HL-60 (cell line): ENCODE data around the gene NOTCH2.

ENCODE experiments used
- DNase-seq, 2 experiments: peaks; one replicate each; pipeline ENCODE4 v3.0.0-alpha.2; 2010 to 2020; ENCODE audit warnings: low read depth in 1 of 2, low spot score in 1 of 2
- H3K27ac ChIP-seq: fragments of 250-450 bp; sonication (Bioruptor Pico); replicated peaks from 2 replicates; pipeline ENCODE4 v1.5.1; 2020; ENCODE audit warnings: mild to moderate bottlenecking, moderate library complexity
- H3K27me3 ChIP-seq: fragments of 250-450 bp; sonication (Bioruptor Pico); 2 replicates; pipeline ENCODE4 v1.5.1; 2021; ENCODE audit warnings: mild to moderate bottlenecking, moderate library complexity; ENCODE audit not compliant: insufficient read depth, poor library complexity, severe bottlenecking
- H3K4me3 ChIP-seq: replicated peaks from 2 replicates; pipeline ENCODE4 v1.5.1; 2011; ENCODE audit warnings: mild to moderate bottlenecking, control low read depth, low read length; ENCODE audit not compliant: insufficient read depth
- CTCF ChIP-seq: IDR thresholded peaks from one replicate; pipeline ENCODE4 v1.5.1; 2011; ENCODE audit warnings: low read length, control low read depth, inconsistent platforms; ENCODE audit not compliant: insufficient read depth
- GABPA ChIP-seq: IDR thresholded peaks from 2 replicates; pipeline ENCODE4 v1.6.1; 2012; ENCODE audit warnings: low read depth
- POLR2AphosphoS5 ChIP-seq: IDR thresholded peaks from 2 replicates; pipeline ENCODE4 v1.6.1; 2012; ENCODE audit warnings: low read depth
- SPI1 ChIP-seq: IDR thresholded peaks from 2 replicates; pipeline ENCODE4 v1.6.1; 2012; ENCODE audit warnings: low read depth, mild to moderate bottlenecking, borderline replicate concordance
- TF ChIP-seq, protein P1 (sequence below): IDR thresholded peaks from 2 replicates; pipeline ENCODE4 v1.6.1; 2012; ENCODE audit warnings: low read depth; ENCODE audit not compliant: insufficient replicate concordance

Gene NOTCH2

GRCh38 chr1:119911775-119912174 lies 157.7 kb downstream of the NOTCH2 start:
- no peak overlapping the region for H3K4me3 ChIP-seq
- DNase-seq = no peak
- no peak overlapping the region for H3K27ac ChIP-seq
- H3K27me3 ChIP-seq = no peaks in the 10 kb centered on the region
- TF ChIP-seq GABPA (no peak), SPI1 (no peak), POLR2AphosphoS5 (no peak), CTCF (no peak)
- TF ChIP-seq, protein P1, sequence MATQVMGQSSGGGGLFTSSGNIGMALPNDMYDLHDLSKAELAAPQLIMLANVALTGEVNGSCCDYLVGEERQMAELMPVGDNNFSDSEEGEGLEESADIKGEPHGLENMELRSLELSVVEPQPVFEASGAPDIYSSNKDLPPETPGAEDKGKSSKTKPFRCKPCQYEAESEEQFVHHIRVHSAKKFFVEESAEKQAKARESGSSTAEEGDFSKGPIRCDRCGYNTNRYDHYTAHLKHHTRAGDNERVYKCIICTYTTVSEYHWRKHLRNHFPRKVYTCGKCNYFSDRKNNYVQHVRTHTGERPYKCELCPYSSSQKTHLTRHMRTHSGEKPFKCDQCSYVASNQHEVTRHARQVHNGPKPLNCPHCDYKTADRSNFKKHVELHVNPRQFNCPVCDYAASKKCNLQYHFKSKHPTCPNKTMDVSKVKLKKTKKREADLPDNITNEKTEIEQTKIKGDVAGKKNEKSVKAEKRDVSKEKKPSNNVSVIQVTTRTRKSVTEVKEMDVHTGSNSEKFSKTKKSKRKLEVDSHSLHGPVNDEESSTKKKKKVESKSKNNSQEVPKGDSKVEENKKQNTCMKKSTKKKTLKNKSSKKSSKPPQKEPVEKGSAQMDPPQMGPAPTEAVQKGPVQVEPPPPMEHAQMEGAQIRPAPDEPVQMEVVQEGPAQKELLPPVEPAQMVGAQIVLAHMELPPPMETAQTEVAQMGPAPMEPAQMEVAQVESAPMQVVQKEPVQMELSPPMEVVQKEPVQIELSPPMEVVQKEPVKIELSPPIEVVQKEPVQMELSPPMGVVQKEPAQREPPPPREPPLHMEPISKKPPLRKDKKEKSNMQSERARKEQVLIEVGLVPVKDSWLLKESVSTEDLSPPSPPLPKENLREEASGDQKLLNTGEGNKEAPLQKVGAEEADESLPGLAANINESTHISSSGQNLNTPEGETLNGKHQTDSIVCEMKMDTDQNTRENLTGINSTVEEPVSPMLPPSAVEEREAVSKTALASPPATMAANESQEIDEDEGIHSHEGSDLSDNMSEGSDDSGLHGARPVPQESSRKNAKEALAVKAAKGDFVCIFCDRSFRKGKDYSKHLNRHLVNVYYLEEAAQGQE = no peak

DNA sequence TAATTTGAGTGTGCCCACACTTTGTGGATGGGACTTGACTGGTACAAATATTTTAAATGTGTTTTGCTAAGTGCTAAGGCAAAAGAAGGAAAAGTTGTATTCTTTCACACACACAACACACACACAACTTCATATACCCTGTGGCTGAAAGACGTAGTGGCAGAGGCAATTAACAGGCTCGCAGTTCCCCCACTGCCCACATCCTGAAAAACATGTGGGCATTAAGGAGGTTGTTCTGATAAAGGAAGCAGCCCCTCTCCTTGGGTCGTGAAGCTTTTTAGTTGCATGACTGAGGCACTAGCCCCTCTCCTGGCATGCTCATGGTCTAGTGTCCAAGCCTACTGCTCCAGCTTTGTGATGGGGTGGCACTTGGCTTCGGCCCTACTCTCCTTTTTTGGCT lies 158.8 kb downstream of the NOTCH2 start:
- TF ChIP-seq CTCF (no peak), POLR2AphosphoS5 (no peak), SPI1 (no peak), GABPA (no peak)
- TF ChIP-seq, protein P1 = no peak
- no peak overlapping the region for H3K27ac ChIP-seq

DNA sequence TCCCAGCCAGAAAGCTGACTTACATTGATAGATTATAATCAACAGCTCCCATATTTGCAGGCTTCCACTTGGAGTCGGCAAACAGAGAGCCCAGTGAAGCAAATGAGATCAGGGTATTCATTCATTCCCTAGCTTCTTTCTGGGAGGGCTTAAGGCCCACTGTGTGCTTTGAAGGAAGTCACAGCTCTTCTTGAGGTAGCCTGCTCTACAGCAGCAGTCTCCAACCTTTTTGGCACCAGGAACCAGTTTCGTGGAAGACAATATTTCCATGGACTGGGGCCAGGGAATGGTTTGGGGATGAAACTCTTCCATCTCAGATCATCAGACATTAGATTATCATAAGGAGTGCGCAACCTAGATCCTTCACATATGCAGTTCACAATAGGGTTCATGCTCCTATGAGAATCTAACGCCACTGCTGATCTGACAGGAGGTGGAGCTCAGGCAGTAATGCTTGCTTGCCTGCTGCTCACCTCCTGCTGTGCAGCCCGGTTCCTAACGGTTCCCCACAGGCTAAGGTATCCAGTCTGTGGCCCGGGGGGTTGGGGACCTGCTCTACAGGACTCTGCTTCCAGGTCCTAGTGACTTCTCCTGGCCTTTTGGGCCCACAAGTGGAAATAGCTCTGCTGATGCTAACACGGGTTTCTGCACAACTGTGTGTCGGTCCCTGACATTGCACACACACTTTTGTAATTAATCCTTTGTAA lies 159.4 kb downstream of the NOTCH2 start:
- Histone ChIP-seq H3K27me3 (no peaks in the 10 kb centered on the region), H3K4me3 (no peak overlapping the region), H3K27ac (no peak overlapping the region)
- DNase-seq = no peak
- TF ChIP-seq GABPA = no peak
- TF ChIP-seq SPI1 = no peak
- TF ChIP-seq, protein P1 = no peak
- no peak for TF ChIP-seq POLR2AphosphoS5
- no peak for TF ChIP-seq CTCF

More for the DNA sequence above, 158.8 kb downstream of the NOTCH2 start:
- DNase-seq = no peak
- Histone ChIP-seq H3K27me3 (no peaks in the 10 kb centered on the region), H3K4me3 (no peak overlapping the region)
